AG10803 (cell line): ENCODE measurements around the gene BNIP1.

Experiments
- DNase-seq: peaks from one replicate; pipeline ENCODE4 v3.0.0; 2010; ENCODE audit warnings: low read depth
- H3K4me3 ChIP-seq: 2 replicates; pipeline ENCODE4 v1.5.1; 2011; ENCODE audit warnings: mild to moderate bottlenecking, low read length, control low read depth
- CTCF ChIP-seq: conservative IDR thresholded peaks from 2 replicates; pipeline ENCODE4 v1.5.1; 2011; ENCODE audit warnings: mild to moderate bottlenecking, low read length, control low read depth, inconsistent platforms

The BNIP1 gene

GRCh38 chr5:173187054-173187743, 42.9 kb downstream of the BNIP1 start:
- TF ChIP-seq CTCF = no peak
- no peak overlapping the region for H3K4me3 ChIP-seq
- DNase-seq = no peak

- no peak overlapping the region for H3K4me3 ChIP-seq
- no peak for TF ChIP-seq CTCF
- no peak for DNase-seq
Measured at GRCh38 chr5:173188280-173188679, 43.9 kb downstream of the BNIP1 start.

GRCh38 chr5:173191015-173191414, 46.7 kb downstream of the BNIP1 start:
- H3K4me3 ChIP-seq = no peak overlapping the region
- DNase-seq = no peak
- TF ChIP-seq CTCF = no peak

GRCh38 chr5:173191561-173191960, 47.2 kb downstream of the BNIP1 start:
- no peak for TF ChIP-seq CTCF
- no peak overlapping the region for H3K4me3 ChIP-seq
- DNase-seq = no peak

- DNase-seq = no peak
- H3K4me3 ChIP-seq = no peak overlapping the region
- TF ChIP-seq CTCF = no peak
Measured at GRCh38 chr5:173192561-173192960, 48.2 kb downstream of the BNIP1 start.

GRCh38 chr5:173196133-173196952, 52.0 kb downstream of the BNIP1 start:
- H3K4me3 ChIP-seq = no peak overlapping the region
- DNase-seq = no peak
- no peak for TF ChIP-seq CTCF

GRCh38 chr5:173197375-173197891, 53.1 kb downstream of the BNIP1 start:
- H3K4me3 ChIP-seq = no peak overlapping the region
- DNase-seq = peak; percentile 43
- TF ChIP-seq CTCF = no peak
